Colonic mucosa (tissue), 4 donors: ENCODE data around the gene RNF180. TPM values are rescaled to one million over a fixed set of nuclear protein-coding genes. Genes with fewer than 3 reads are reported as not detected.

ENCODE experiments used
- DNase-seq: peaks from one replicate; pipeline ENCODE4 v3.0.0-alpha.2; 2020
- H3K27ac ChIP-seq: fragments of 200-600 bp; one replicate; pipeline ENCODE4 v1.8.0; 2021
- H3K27me3 ChIP-seq: fragments of 200-600 bp; one replicate; pipeline ENCODE4 v1.8.0; 2021
- H3K36me3 ChIP-seq: fragments of 200-600 bp; one replicate; pipeline ENCODE4 v1.8.0; 2021
- H3K4me1 ChIP-seq: fragments of 200-600 bp; one replicate; pipeline ENCODE4 v1.8.0; 2021; ENCODE audit warnings: mild to moderate bottlenecking
- H3K4me3 ChIP-seq: fragments of 200-600 bp; one replicate; pipeline ENCODE4 v1.8.0; 2021
- H3K9ac ChIP-seq, 2 donors: one replicate each; pipeline ENCODE4 v1.7.0; 2013; ENCODE audit warnings: control low read depth in 2 of 2, low read depth in 2 of 2, low read length in 2 of 2
- H3K9me3 ChIP-seq: fragments of 200-600 bp; one replicate; pipeline ENCODE4 v1.8.0; 2021
- intact Hi-C: fragments of 100-400 bp; cut with DNase I; formaldehyde crosslinking; loops from one replicate; pipeline ENCODE4 v1.14.1; 2022
- total RNA-seq, 2 donors: library from RNA; stranded (reverse); fragmentation: NEBNext Ultra II Directional in 1 of 2; extraction: Animal tissue kit (Norgen Biotek cat#: 25700) in 1 of 2; gene quantifications; one replicate each; pipeline ENCODE4 v1.2.1, GENCODE V29; 2021
- TF ChIP-seq, protein P1 (sequence below): fragments of 200-600 bp; IDR thresholded peaks from one replicate; pipeline ENCODE4 v1.8.0; 2022; ENCODE audit warnings: antibody characterized with exemption, mild to moderate bottlenecking
- donor health status: healthy.
- donor health status: DM: no; HTN: no; CAD: no.
- donor health status: DM: no; HTN: no; CAD: no.

The RNF180 gene
- total RNA-seq, 2 donors from 2014 or later: 1.2 to 2.7 TPM

DNA sequence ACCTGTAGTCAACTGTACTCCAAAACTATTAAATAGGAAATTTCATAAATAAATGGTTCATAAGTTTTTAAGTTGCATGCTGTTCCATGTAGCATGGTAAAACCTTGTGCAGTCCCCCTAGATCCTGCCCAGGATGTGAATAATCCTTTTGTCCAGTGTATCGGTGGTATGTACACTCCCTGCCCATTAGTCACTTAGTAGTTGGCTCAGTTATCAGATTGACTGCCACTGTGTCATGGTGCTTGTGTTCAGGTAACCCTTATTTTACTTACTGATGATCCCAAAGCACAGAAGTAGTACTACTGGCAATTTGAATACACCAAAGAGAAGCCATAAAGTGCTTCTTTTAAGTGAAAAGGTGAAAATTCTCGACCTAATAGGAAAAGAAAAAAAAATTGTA is 134.2 kb downstream of the RNF180 start:
- H3K9me3 ChIP-seq: no peaks in the 10 kb centered on the region
- H3K4me1 ChIP-seq: no peaks in the 10 kb centered on the region
- TF ChIP-seq, protein P1, sequence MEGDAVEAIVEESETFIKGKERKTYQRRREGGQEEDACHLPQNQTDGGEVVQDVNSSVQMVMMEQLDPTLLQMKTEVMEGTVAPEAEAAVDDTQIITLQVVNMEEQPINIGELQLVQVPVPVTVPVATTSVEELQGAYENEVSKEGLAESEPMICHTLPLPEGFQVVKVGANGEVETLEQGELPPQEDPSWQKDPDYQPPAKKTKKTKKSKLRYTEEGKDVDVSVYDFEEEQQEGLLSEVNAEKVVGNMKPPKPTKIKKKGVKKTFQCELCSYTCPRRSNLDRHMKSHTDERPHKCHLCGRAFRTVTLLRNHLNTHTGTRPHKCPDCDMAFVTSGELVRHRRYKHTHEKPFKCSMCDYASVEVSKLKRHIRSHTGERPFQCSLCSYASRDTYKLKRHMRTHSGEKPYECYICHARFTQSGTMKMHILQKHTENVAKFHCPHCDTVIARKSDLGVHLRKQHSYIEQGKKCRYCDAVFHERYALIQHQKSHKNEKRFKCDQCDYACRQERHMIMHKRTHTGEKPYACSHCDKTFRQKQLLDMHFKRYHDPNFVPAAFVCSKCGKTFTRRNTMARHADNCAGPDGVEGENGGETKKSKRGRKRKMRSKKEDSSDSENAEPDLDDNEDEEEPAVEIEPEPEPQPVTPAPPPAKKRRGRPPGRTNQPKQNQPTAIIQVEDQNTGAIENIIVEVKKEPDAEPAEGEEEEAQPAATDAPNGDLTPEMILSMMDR: no peak
- H3K9ac ChIP-seq: no peak overlapping the region
- no peak overlapping the region for H3K27ac ChIP-seq
- H3K36me3 ChIP-seq: no peaks in the 10 kb centered on the region
- no peak for DNase-seq
- H3K27me3 ChIP-seq: no peaks in the 10 kb centered on the region
- H3K4me3 ChIP-seq: no peak overlapping the region
- intact Hi-C loops: no loop called here

DNA sequence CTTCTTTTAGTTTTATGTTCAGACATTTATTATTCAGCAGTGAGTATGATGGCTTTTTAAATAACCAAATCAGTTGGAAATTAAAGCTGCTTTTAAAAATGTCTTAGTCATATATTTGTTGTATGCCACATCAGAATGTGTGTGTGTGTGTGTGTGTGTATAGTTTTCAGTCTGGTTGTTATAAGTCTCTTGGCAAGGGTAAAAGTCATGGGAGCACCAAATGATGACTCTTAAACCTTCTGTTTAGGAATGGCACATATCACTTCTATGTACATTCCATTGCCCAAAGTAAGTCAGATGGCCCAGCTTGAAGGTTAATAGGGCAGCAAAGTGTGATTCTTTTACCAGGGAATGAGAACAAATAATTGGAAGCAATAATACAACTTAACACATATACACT is 135.9 kb downstream of the RNF180 start:
- TF ChIP-seq, protein P1: no peak

DNA sequence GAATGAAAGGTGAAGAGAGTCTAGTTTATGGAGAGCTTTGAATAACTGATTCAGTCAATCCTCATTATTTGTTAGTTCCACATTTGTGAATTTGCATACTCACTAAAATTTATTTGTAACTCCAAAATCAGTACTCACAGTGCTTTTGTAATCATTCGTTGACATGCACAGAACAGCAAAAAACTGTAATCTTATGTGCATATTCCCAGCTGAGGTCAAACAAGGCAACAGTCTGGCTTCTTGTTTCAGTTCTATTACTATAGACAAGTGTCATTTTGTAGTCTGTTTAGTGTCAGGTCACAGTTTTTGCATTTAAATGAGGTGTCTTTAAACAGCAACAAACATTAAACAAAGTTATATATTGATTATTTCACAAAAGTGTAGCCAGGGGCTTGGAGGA is 142.5 kb downstream of the RNF180 start:
- H3K9ac ChIP-seq: no peak overlapping the region
- H3K27me3 ChIP-seq: no peaks in the 10 kb centered on the region
- H3K4me1 ChIP-seq: no peaks in the 10 kb centered on the region
- TF ChIP-seq, protein P1: no peak
- H3K9me3 ChIP-seq: no peaks in the 10 kb centered on the region
- no peaks in the 10 kb centered on the region for H3K36me3 ChIP-seq
- H3K27ac ChIP-seq: no peak overlapping the region
- DNase-seq: no peak
- intact Hi-C loops: no loop called here
- no peak overlapping the region for H3K4me3 ChIP-seq

More for the DNA sequence above, 135.9 kb downstream of the RNF180 start:
- H3K27ac ChIP-seq: no peak overlapping the region
- no peak for DNase-seq
- no peaks in the 10 kb centered on the region for H3K4me1 ChIP-seq
- H3K9ac ChIP-seq: no peak overlapping the region
- no peak overlapping the region for H3K4me3 ChIP-seq
- no peaks in the 10 kb centered on the region for H3K27me3 ChIP-seq
- H3K9me3 ChIP-seq: no peaks in the 10 kb centered on the region
- no peaks in the 10 kb centered on the region for H3K36me3 ChIP-seq
- intact Hi-C loops: no loop called here

DNA sequence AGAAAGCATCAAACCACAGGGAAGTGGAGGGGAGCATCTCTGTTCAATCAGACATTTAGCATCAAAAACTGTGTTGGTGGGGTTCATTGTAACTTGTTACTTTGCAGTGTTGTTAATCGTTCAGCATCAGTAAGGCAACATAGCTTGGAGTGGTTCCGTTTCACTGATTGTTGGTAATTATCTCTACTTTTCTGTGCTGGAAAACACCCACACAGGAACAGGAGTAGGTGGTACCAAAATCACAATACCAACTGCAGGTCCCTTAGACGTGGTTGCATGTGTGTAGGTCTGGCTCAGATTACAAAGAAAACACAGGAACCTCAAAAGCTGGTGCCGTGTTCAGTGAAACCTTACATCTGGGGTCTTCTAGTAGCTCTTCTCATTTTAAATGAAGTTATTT is 146.8 kb downstream of the RNF180 start:
- H3K27ac ChIP-seq: no peak overlapping the region
- no peaks in the 10 kb centered on the region for H3K4me1 ChIP-seq
- no peak overlapping the region for H3K4me3 ChIP-seq
- no peaks in the 10 kb centered on the region for H3K36me3 ChIP-seq
- DNase-seq: no peak
- H3K9me3 ChIP-seq: no peaks in the 10 kb centered on the region
- intact Hi-C loops: no loop called here
- no peaks in the 10 kb centered on the region for H3K27me3 ChIP-seq
- TF ChIP-seq, protein P1: no peak
- H3K9ac ChIP-seq: no peak overlapping the region

DNA sequence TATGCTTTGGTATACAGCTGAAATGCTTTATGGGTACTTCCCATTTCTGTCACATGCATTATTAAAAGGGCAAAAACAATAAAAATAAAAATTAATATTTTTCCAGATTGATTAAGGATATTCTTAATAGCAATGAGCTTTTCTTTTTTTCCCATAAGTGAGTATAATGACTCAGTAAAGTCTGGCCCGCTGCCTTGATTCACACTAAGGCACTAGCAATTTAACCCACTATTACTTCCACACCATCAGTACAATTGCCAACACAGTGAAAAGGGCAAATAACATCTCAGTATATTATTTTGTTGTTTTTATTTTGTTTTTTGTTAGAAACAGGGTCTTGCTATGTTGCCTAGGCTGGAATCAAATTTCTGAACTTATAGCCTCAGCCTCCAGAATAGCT is 150.1 kb downstream of the RNF180 start:
- Histone ChIP-seq H3K4me1 (no peaks in the 10 kb centered on the region), H3K9ac (no peak overlapping the region), H3K27ac (no peak overlapping the region), H3K9me3 (no peaks in the 10 kb centered on the region), H3K36me3 (no peaks in the 10 kb centered on the region), H3K4me3 (no peak overlapping the region), H3K27me3 (no peaks in the 10 kb centered on the region)
- intact Hi-C loops: no loop called here
- TF ChIP-seq, protein P1: no peak
- DNase-seq: no peak

DNA sequence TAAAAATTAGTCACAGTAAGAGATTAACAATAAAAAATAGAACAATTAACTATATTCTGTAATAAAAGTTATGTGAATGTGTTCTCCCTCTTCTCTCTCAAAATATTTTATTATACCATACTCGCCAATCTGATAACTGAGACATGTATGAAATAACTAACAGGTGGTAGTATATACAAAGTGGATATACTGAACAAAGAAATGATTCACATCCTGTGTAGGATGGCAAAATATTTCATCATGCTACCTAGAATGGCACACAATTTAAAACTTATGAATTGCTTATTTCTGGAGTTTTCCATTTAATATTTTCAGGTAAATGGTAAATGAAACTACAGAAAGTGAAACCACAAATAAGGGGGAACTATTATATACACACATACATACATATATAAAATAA is 152.5 kb downstream of the RNF180 start:
- Histone ChIP-seq H3K27ac (no peak overlapping the region), H3K4me3 (no peak overlapping the region), H3K4me1 (no peaks in the 10 kb centered on the region), H3K36me3 (no peaks in the 10 kb centered on the region), H3K9ac (no peak overlapping the region), H3K9me3 (no peaks in the 10 kb centered on the region), H3K27me3 (no peaks in the 10 kb centered on the region)
- TF ChIP-seq, protein P1: no peak
- DNase-seq: no peak
- intact Hi-C loops: no loop called here
